Large intestine (tissue), 3 donors: ENCODE results near the gene TRIP10. TPM values are rescaled to one million over a fixed set of nuclear protein-coding genes. Genes with fewer than 3 reads are reported as not detected.

Source experiments
- DNase-seq, 2 donors: peaks; one replicate each; pipeline versions ENCODE4 v3.0.0 to v3.0.0-alpha.2; 2013
- H3K27ac ChIP-seq: one replicate; pipeline ENCODE4 v1.5.1; 2013; ENCODE audit warnings: low read length
- H3K27me3 ChIP-seq: 2 replicates; pipeline ENCODE4 v1.6.1; 2013; ENCODE audit warnings: low read length; ENCODE audit not compliant: control insufficient read depth, insufficient read depth
- H3K36me3 ChIP-seq: 2 replicates; pipeline ENCODE4 v1.6.1; 2013; ENCODE audit warnings: low read length; ENCODE audit not compliant: control insufficient read depth, insufficient read depth
- H3K4me1 ChIP-seq: one replicate; pipeline ENCODE4 v1.6.1; 2013; ENCODE audit warnings: low read length; ENCODE audit not compliant: control insufficient read depth, insufficient read depth
- H3K4me3 ChIP-seq: one replicate; pipeline ENCODE4 v1.5.1; 2013; ENCODE audit warnings: low read length
- H3K9me3 ChIP-seq: one replicate; pipeline ENCODE4 v1.6.1; 2013; ENCODE audit warnings: mild to moderate bottlenecking, low read depth, low read length, moderate library complexity; ENCODE audit not compliant: control insufficient read depth
- WGBS: methylation state at CpG from one replicate; pipeline ENCODE4 v1.1.5; 2013; ENCODE audit warnings: low lambda C conversion rate; ENCODE audit not compliant: insufficient coverage; 5-methylcytosine and 5-hydroxymethylcytosine counted together
- polyA plus RNA-seq: library from polyadenylated mRNA; unstranded; fragments of 120-200 nt; gene quantifications from one replicate; pipeline ENCODE4 v1.2.1, GENCODE V29; 2013

The TRIP10 gene
- polyA plus RNA-seq, 1 donor: 96.0 TPM

GRCh38 chr19:6725513-6726231 is 13.8 kb upstream of the TRIP10 start:
- no peaks in the 10 kb centered on the region for H3K36me3 ChIP-seq
- WGBS: 0% methylated on average over 1 of the region's 16 CpGs
- H3K27ac ChIP-seq: peak overlapping the region; percentile 16
- DNase-seq: peak in 1 of 2 donors; percentile 46
- peaks cover 2% of the 10 kb centered on the region for H3K9me3 ChIP-seq
- H3K27me3 ChIP-seq: no peaks in the 10 kb centered on the region
- H3K4me3 ChIP-seq: no peak overlapping the region
- H3K4me1 ChIP-seq: peaks cover 43% of the 10 kb centered on the region

GRCh38 chr19:6728346-6728745 is 11.1 kb upstream of the TRIP10 start:
- WGBS: 63% methylated on average over 4 of the region's 8 CpGs
- Histone ChIP-seq H3K4me1 (peaks cover 25% of the 10 kb centered on the region), H3K27me3 (no peaks in the 10 kb centered on the region), H3K9me3 (peaks cover 2% of the 10 kb centered on the region), H3K27ac (no peak overlapping the region), H3K4me3 (no peak overlapping the region), H3K36me3 (peaks cover 18% of the 10 kb centered on the region)
- DNase-seq: no peak

GRCh38 chr19:6729573-6730152 is 9.8 kb upstream of the TRIP10 start:
- WGBS: no CpG with 5 or more reads among the region's 23 CpGs
- Histone ChIP-seq H3K4me3 (peak overlapping the region; percentile 57), H3K4me1 (peaks cover 28% of the 10 kb centered on the region), H3K27ac (peak overlapping the region; percentile 87), H3K9me3 (peaks cover 2% of the 10 kb centered on the region), H3K36me3 (peaks cover 24% of the 10 kb centered on the region), H3K27me3 (no peaks in the 10 kb centered on the region)
- no peak for DNase-seq

- Histone ChIP-seq H3K9me3 (peaks cover 2% of the 10 kb centered on the region), H3K36me3 (peaks cover 24% of the 10 kb centered on the region), H3K4me3 (peak overlapping the region; percentile 57), H3K4me1 (peaks cover 21% of the 10 kb centered on the region), H3K27me3 (no peaks in the 10 kb centered on the region), H3K27ac (peak overlapping the region; percentile 87)
- DNase-seq: peak; percentile 80 to 90
- WGBS: no CpG with 5 or more reads among the region's 27 CpGs
Observed at GRCh38 chr19:6730153-6730804, 9.2 kb upstream of the TRIP10 start.

GRCh38 chr19:6730941-6731670 is 8.4 kb upstream of the TRIP10 start:
- Histone ChIP-seq H3K4me3 (no peak overlapping the region), H3K9me3 (peaks cover 2% of the 10 kb centered on the region), H3K27ac (peak overlapping the region; percentile 6), H3K27me3 (no peaks in the 10 kb centered on the region), H3K36me3 (peaks cover 24% of the 10 kb centered on the region), H3K4me1 (peaks cover 20% of the 10 kb centered on the region)
- no peak for DNase-seq
- no CpG with 5 or more reads among the region's 30 CpGs for WGBS

- H3K4me1 ChIP-seq: peaks cover 21% of the 10 kb centered on the region
- peaks cover 24% of the 10 kb centered on the region for H3K36me3 ChIP-seq
- peaks cover 2% of the 10 kb centered on the region for H3K9me3 ChIP-seq
- H3K27me3 ChIP-seq: no peaks in the 10 kb centered on the region
- no peak overlapping the region for H3K27ac ChIP-seq
- WGBS: no CpG with 5 or more reads among the region's 22 CpGs
- H3K4me3 ChIP-seq: no peak overlapping the region
- no peak for DNase-seq
Observed at GRCh38 chr19:6731822-6732221, 7.7 kb upstream of the TRIP10 start.

GRCh38 chr19:6732803-6733337 is 6.6 kb upstream of the TRIP10 start:
- Histone ChIP-seq H3K27ac (no peak overlapping the region), H3K4me1 (peaks cover 22% of the 10 kb centered on the region), H3K9me3 (no peaks in the 10 kb centered on the region), H3K4me3 (no peak overlapping the region), H3K36me3 (peaks cover 24% of the 10 kb centered on the region), H3K27me3 (no peaks in the 10 kb centered on the region)
- DNase-seq: no peak
- no CpG with 5 or more reads among the region's 21 CpGs for WGBS

- H3K36me3 ChIP-seq: peaks cover 24% of the 10 kb centered on the region
- no peak overlapping the region for H3K4me3 ChIP-seq
- no peak for DNase-seq
- peaks cover 28% of the 10 kb centered on the region for H3K4me1 ChIP-seq
- no peaks in the 10 kb centered on the region for H3K27me3 ChIP-seq
- WGBS: no CpG with 5 or more reads among the region's 29 CpGs
- H3K9me3 ChIP-seq: no peaks in the 10 kb centered on the region
- H3K27ac ChIP-seq: no peak overlapping the region
Observed at GRCh38 chr19:6733338-6734095, 6.0 kb upstream of the TRIP10 start.

- Histone ChIP-seq H3K4me1 (peaks cover 35% of the 10 kb centered on the region), H3K9me3 (no peaks in the 10 kb centered on the region), H3K4me3 (no peak overlapping the region), H3K36me3 (peaks cover 24% of the 10 kb centered on the region), H3K27me3 (no peaks in the 10 kb centered on the region), H3K27ac (no peak overlapping the region)
- no CpG with 5 or more reads among the region's 20 CpGs for WGBS
- DNase-seq: peak in 1 of 2 donors; percentile 66
Observed at GRCh38 chr19:6734096-6734696, 5.3 kb upstream of the TRIP10 start.
